ENCODE measurements around the gene CNTNAP2.

GRCh38 chr7:148391591-148391990 is 2275.0 kb downstream of the CNTNAP2 start:
- no peak for TF ChIP-seq POLR2AphosphoS5 (IDR thresholded peaks at IDR 0.05; ENCODE audit: low read depth, low read length)
- no peak for TF ChIP-seq TAF1 (IDR thresholded peaks at IDR 0.05; ENCODE audit: low read depth, low read length)
- TF ChIP-seq POLR2A (IDR thresholded peaks at IDR 0.05; ENCODE audit: low read depth, low read length) = no peak
- TF ChIP-seq SPI1 (IDR thresholded peaks at IDR 0.05; ENCODE audit: low read depth, low read length) = no peak
- no peak for TF ChIP-seq POU2F2 (IDR thresholded peaks at IDR 0.05; ENCODE audit: low read depth, low read length)
- no peak for TF ChIP-seq PAX5 (IDR thresholded peaks at IDR 0.05; ENCODE audit: insufficient read depth, low read length, severe bottlenecking)
